Caki2 (cell line): ENCODE measurements around the gene PERM1. TPM values are rescaled to one million over a fixed set of nuclear protein-coding genes. Genes with fewer than 3 reads are reported as not detected.

ENCODE experiments used
- DNase-seq: peaks from one replicate; pipeline ENCODE4 v3.0.0-alpha.2; 2015; ENCODE audit warnings: low read depth
- in situ Hi-C: cut with HindIII; loops from 2 replicates; pipeline ENCODE4 v1.10.0; 2016; ENCODE audit warnings: low sequenced_read_pairs, low pct_unique_long_range_greater_than_20kb, mixed read lengths
- total RNA-seq: library from RNA; depleted of rRNA; stranded (reverse); fragments of >200 nt; shearing (Covaris generic); gene quantifications from 2 replicates; pipeline ENCODE4 v1.2.3, GENCODE V29; 2014; ENCODE audit warnings: low replicate concordance; rRNA removed

The PERM1 gene
- total RNA-seq, 1 experiment from 2014 or later, result 0.20 TPM

GRCh38 chr1:932776-933602 lies 48.9 kb downstream of the PERM1 start:
- DNase-seq, result no peak
- in situ Hi-C loops, result no loop called here

GRCh38 chr1:932173-932510 lies 49.8 kb downstream of the PERM1 start:
- no peak for DNase-seq

GRCh38 chr1:931380-932172 lies 50.3 kb downstream of the PERM1 start:
- DNase-seq, result no peak
- in situ Hi-C loops, result no loop called here

More at GRCh38 chr1:932173-932510, 49.8 kb downstream of the PERM1 start:
- in situ Hi-C loops, result no loop called here

- in situ Hi-C loops, result no loop called here
- DNase-seq, result no peak
Observed at GRCh38 chr1:930633-931138, 51.2 kb downstream of the PERM1 start.

- in situ Hi-C loops, result no loop called here
- DNase-seq, result no peak
Observed at GRCh38 chr1:929712-930632, 51.9 kb downstream of the PERM1 start.

GRCh38 chr1:928825-929661 lies 52.9 kb downstream of the PERM1 start:
- in situ Hi-C loops, result no loop called here
- no peak for DNase-seq

GRCh38 chr1:927748-928147 lies 54.1 kb downstream of the PERM1 start:
- in situ Hi-C loops, result no loop called here
- DNase-seq, result no peak

GRCh38 chr1:927234-927633 lies 54.7 kb downstream of the PERM1 start:
- DNase-seq, result no peak
- in situ Hi-C loops, result no loop called here

GRCh38 chr1:925561-926421 lies 56.1 kb downstream of the PERM1 start:
- in situ Hi-C loops, result no loop called here
- DNase-seq, result no peak

Other genes with a start within 250 kb of the PERM1 start
- gene SAMD11, start 58.2 kb downstream of the PERM1 start, total RNA-seq, result 69.4 and 98.9 TPM in 2 replicates
- 136 and 140 TPM in 2 replicates for gene NOC2L, start 22.8 kb downstream of the PERM1 start, total RNA-seq
- gene KLHL17, start 21.5 kb downstream of the PERM1 start, total RNA-seq, result 3.3 and 7.4 TPM in 2 replicates
- gene PLEKHN1, start 15.6 kb downstream of the PERM1 start, total RNA-seq, result 0.17 and 2.3 TPM in 2 replicates
- 45.3 and 73.0 TPM in 2 replicates for gene HES4, start 18.0 kb upstream of the PERM1 start, total RNA-seq
- gene ISG15, start 31.4 kb upstream of the PERM1 start, total RNA-seq, result 129 and 152 TPM in 2 replicates
- gene AGRN, start 38.0 kb upstream of the PERM1 start, total RNA-seq, result 246 and 278 TPM in 2 replicates
- gene RNF223, start 92.2 kb upstream of the PERM1 start, total RNA-seq, result not detected in 2 replicates
- gene C1orf159, start 134.0 kb upstream of the PERM1 start, total RNA-seq, result 19.1 and 26.6 TPM in 2 replicates
- not detected in 2 replicates for gene TTLL10, start 191.8 kb upstream of the PERM1 start, total RNA-seq
- gene TNFRSF18, start 224.5 kb upstream of the PERM1 start, total RNA-seq, result not detected in 2 replicates
- gene TNFRSF4, start 232.1 kb upstream of the PERM1 start, total RNA-seq, result not detected in 2 replicates
- gene SDF4, start 249.9 kb upstream of the PERM1 start, total RNA-seq, result 111 and 124 TPM in 2 replicates